C4-2B (cell line): ENCODE measurements around the gene ITPR2.

ENCODE experiments used
- CTCF ChIP-seq: fragments of 450-650 bp; conservative IDR thresholded peaks from 2 replicates; pipeline ENCODE4 v1.5.1; 2017; ENCODE audit warnings: mild to moderate bottlenecking
- ZFX ChIP-seq: fragments of 450-650 bp; IDR thresholded peaks from 2 replicates; pipeline ENCODE4 v1.6.1; 2017

DNA sequence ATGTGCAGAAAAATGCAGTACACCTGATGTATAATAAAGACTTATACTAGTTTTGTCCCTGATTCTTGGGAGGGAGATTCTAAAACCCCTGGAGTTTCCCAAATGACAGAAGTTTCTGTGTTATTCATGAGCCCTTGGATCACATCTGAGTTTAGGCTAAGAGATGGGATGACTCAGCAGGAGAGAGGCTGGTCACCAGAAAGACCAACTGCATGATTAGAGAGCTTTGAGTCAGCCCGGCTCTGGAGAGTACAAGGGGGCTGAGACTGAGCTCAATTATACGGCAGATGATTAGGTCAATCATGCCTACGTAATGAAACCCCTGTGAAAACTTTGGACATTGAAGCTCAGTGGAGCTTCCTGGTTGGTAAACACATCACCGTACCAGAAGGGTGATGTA is 463.4 kb downstream of the ITPR2 start:
- TF ChIP-seq CTCF (no peak), ZFX (no peak)
